MCF 10A (cell line): ENCODE measurements around the gene ATL2. TPM values are rescaled to one million over a fixed set of nuclear protein-coding genes. Genes with fewer than 3 reads are reported as not detected.

ENCODE experiments used
- BruUV-seq: library from RNA; stranded (reverse); fragments of 400-500 nt; replicated peaks from 2 replicates; lab custom pipeline; 2021; lab: Mats Ljungman, UMichigan
- CTCF ChIA-PET: fragments of 300-600 bp; sonication (Branson Sonifier 250); formaldehyde crosslinking; extraction: SDS; loops from one replicate; lab custom pipeline; 2021; ENCODE audit warnings: antibody characterized with exemption, inconsistent platforms; lab: Yijun Ruan, JAX
- POLR2A ChIA-PET: fragments of 300-600, 350-650 bp; sonication (Branson Sonifier 250); formaldehyde crosslinking; extraction: SDS; loops from one replicate; lab custom pipeline; 2020; ENCODE audit warnings: antibody characterized with exemption, inconsistent platforms; lab: Yijun Ruan, JAX
- DNase-seq: peaks from one replicate; pipeline ENCODE4 v3.0.0-alpha.2; 2018; ENCODE audit not compliant: unreplicated experiment
- H3K27ac Mint-ChIP-seq: one replicate; pipeline ENCODE4 v1.8.0; 2022; ENCODE audit warnings: mild to moderate bottlenecking, low read depth, mixed read lengths; ENCODE audit not compliant: unreplicated experiment
- H3K27me3 Mint-ChIP-seq: one replicate; pipeline ENCODE4 v1.8.0; 2022; ENCODE audit warnings: mixed read lengths; ENCODE audit not compliant: insufficient read depth, unreplicated experiment
- H3K36me3 Mint-ChIP-seq: one replicate; pipeline ENCODE4 v1.8.0; 2022; ENCODE audit warnings: mild to moderate bottlenecking, moderate library complexity, mixed read lengths; ENCODE audit not compliant: insufficient read depth, unreplicated experiment
- H3K4me1 Mint-ChIP-seq: one replicate; pipeline ENCODE4 v1.8.0; 2022; ENCODE audit warnings: mixed read lengths; ENCODE audit not compliant: insufficient read depth, unreplicated experiment
- H3K4me3 Mint-ChIP-seq: one replicate; pipeline ENCODE4 v1.8.0; 2022; ENCODE audit warnings: mild to moderate bottlenecking, moderate library complexity, mixed read lengths; ENCODE audit not compliant: unreplicated experiment
- H3K9me3 Mint-ChIP-seq: one replicate; pipeline ENCODE4 v1.8.0; 2022; ENCODE audit warnings: mixed read lengths; ENCODE audit not compliant: unreplicated experiment
- intact Hi-C: fragments of 100-400 bp; cut with micrococcal nuclease; formaldehyde crosslinking; loops from 2 replicates; pipeline ENCODE4 v1.14.1; 2022
- total RNA-seq: library from RNA; stranded (reverse); gene quantifications from 2 replicates; pipeline ENCODE4 v1.2.3, GENCODE V29; 2022
- TF ChIP-seq, protein P1 (sequence below): fragments of 200-600 bp; IDR thresholded peaks from one replicate; pipeline ENCODE4 v1.8.0; 2022; ENCODE audit warnings: antibody characterized with exemption, mild to moderate bottlenecking; ENCODE audit not compliant: unreplicated experiment

The ATL2 gene
- total RNA-seq, 1 experiment from 2014 or later: 54.2 TPM

DNA sequence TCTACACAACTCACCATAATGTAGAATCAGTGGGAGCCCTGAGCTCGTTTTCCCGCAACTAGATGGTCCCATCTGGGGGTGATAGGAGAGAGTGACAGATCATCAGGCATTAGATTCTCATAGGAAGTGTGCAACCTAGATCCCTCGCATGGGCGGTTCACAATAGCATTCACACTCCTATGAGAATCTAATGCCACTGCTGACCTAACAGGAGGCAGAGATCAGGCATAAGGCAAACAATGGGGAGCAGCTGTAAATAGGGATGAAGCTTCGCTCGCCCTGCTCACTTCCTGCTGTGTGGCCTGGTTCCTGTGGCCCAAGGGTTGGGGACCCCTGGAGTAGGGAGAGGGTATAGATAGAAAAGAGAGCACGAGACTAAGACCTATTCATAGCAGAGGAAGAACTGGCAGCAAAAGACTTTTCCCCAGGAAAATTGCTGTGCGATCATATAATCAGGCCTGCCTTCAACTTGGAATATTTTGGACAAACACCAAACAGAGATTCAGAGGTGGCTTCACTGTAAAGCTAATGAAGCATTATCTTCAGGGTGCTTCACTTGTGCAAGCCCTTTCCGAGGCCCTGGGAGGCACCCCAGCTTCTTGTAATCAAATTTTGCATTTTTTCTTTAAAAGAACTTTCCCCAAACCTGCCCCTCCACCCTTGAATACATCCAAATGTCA, 29.0 kb upstream of the ATL2 start:
- DNase-seq: no peak
- BruUV-seq: no TSS peak
- TF ChIP-seq, protein P1, sequence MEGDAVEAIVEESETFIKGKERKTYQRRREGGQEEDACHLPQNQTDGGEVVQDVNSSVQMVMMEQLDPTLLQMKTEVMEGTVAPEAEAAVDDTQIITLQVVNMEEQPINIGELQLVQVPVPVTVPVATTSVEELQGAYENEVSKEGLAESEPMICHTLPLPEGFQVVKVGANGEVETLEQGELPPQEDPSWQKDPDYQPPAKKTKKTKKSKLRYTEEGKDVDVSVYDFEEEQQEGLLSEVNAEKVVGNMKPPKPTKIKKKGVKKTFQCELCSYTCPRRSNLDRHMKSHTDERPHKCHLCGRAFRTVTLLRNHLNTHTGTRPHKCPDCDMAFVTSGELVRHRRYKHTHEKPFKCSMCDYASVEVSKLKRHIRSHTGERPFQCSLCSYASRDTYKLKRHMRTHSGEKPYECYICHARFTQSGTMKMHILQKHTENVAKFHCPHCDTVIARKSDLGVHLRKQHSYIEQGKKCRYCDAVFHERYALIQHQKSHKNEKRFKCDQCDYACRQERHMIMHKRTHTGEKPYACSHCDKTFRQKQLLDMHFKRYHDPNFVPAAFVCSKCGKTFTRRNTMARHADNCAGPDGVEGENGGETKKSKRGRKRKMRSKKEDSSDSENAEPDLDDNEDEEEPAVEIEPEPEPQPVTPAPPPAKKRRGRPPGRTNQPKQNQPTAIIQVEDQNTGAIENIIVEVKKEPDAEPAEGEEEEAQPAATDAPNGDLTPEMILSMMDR: no peak
- no peaks in the 10 kb centered on the region for H3K36me3 Mint-ChIP-seq
- POLR2A ChIA-PET: interaction anchor here (0.7 to 1.7 kb wide), 6 partner anchors 7 to 41 kb away, joined by 3 to 7 read pairs (median 4); no protein-coding TSS in a partner anchor
- H3K27me3 Mint-ChIP-seq: no peaks in the 10 kb centered on the region
- H3K4me3 Mint-ChIP-seq: no peak overlapping the region
- CTCF ChIA-PET: interaction anchor here (0.6 to 1.4 kb wide), 5 partner anchors 8 to 40 kb away, joined by 3 to 5 read pairs (median 3); no protein-coding TSS in a partner anchor
- no peak overlapping the region for H3K27ac Mint-ChIP-seq
- intact Hi-C loops: no loop called here
- peaks cover 6% of the 10 kb centered on the region for H3K4me1 Mint-ChIP-seq
- H3K9me3 Mint-ChIP-seq: no peaks in the 10 kb centered on the region

DNA sequence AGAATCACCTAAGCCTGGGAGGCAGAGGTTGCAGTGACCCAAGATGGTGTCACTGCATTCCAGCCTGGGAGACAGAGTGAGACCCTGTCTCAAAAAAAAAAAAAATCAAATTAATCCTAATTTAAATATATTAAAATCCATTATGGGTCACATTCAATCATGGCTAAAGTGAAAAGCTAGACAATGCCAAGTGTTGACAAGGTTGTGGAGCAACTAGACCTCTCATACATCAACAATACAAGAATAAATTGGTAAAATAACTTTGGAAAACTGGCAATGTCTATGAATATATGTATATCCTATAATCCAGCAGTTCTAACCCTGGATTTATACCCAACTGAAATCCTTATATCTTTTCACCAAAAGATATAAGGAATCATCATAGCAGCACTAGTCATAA, 23.4 kb upstream of the ATL2 start:
- Mint-ChIP-seq H3K27me3 (no peaks in the 10 kb centered on the region), H3K27ac (no peak overlapping the region), H3K9me3 (no peaks in the 10 kb centered on the region), H3K4me3 (no peak overlapping the region), H3K4me1 (peaks cover 10% of the 10 kb centered on the region), H3K36me3 (no peaks in the 10 kb centered on the region)
- POLR2A ChIA-PET: interaction anchor here (0.5 to 2.1 kb wide), 4 partner anchors 17 to 46 kb away, joined by 3 to 9 read pairs (median 4); partner anchors contain the start of gene ATL2
- no TSS peak for BruUV-seq
- intact Hi-C loops: no loop called here
- DNase-seq: no peak
- CTCF ChIA-PET: interaction anchor here (0.6 to 1.3 kb wide), 4 partner anchors 10 to 262 kb away, joined by 3 to 4 read pairs (median 4); no protein-coding TSS in a partner anchor
- TF ChIP-seq, protein P1: no peak

DNA sequence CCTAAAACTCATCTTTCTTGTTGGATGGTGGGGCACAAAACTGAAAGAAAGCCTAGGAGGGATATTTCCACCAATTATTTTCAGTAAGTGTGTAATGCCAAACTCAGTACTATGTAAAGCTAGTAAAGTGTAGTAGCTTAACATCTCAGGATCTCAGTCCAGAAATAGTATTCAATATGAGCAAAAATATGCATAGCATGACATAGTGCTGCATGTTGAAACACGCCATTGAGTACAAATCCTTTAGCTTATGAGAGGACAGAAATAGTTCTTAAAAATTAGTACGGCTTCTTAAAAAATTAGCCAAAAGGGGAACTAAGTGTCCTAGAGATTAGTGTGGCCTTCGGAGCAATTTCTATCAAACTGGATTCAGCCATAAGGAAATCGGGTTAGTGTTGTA, 21.7 kb upstream of the ATL2 start:
- ChIA-PET POLR2A (interaction anchor here (0.7 to 2.1 kb wide), 8 partner anchors 8 to 64 kb away, joined by 3 to 20 read pairs (median 4); partner anchors contain the start of gene ATL2), CTCF (interaction anchor here (0.6 to 1.1 kb wide), 3 partner anchors 23 to 203 kb away, joined by 3 to 4 read pairs (median 3); no protein-coding TSS in a partner anchor)
- intact Hi-C loops: no loop called here
- no peaks in the 10 kb centered on the region for H3K9me3 Mint-ChIP-seq
- H3K4me3 Mint-ChIP-seq: no peak overlapping the region
- peaks cover 24% of the 10 kb centered on the region for H3K4me1 Mint-ChIP-seq
- H3K27ac Mint-ChIP-seq: peak overlapping the region; percentile 74
- H3K36me3 Mint-ChIP-seq: no peaks in the 10 kb centered on the region
- H3K27me3 Mint-ChIP-seq: no peaks in the 10 kb centered on the region
- peak; percentile 15 for DNase-seq
- no TSS peak for BruUV-seq
- TF ChIP-seq, protein P1: no peak

DNA sequence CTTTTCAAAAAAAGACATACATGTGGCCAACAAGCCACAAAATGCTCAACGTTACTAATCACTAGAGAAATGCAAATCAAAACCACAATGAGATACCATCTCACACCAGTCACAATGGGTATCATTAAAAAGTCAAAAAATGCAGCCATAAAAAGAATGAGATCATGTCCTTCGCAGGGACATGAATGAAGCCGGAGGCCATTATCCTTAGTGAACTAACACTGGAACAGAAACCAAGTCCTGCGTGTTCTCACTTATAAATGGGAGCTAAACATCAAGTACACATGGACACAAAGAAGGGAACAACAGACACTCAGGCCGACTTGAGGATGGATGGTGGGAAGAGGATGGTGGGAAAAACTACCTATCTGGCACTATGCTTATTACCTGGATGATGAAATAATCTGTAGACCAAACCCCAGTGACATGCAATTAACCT, 17.8 kb upstream of the ATL2 start:
- POLR2A ChIA-PET: interaction anchor here (0.7 to 2.7 kb wide), 9 partner anchors 13 to 583 kb away, joined by 3 to 24 read pairs (median 7); partner anchors contain the start of gene ATL2
- CTCF ChIA-PET: interaction anchor here (0.6 kb wide), 1 partner anchor 23 kb away, joined by 3 read pairs; no protein-coding TSS in a partner anchor
- DNase-seq: peak; percentile 27
- H3K4me3 Mint-ChIP-seq: no peak overlapping the region
- H3K9me3 Mint-ChIP-seq: no peaks in the 10 kb centered on the region
- intact Hi-C loops: no loop called here
- H3K4me1 Mint-ChIP-seq: peaks cover 24% of the 10 kb centered on the region
- BruUV-seq: no TSS peak
- H3K36me3 Mint-ChIP-seq: no peaks in the 10 kb centered on the region
- H3K27ac Mint-ChIP-seq: no peak overlapping the region
- TF ChIP-seq, protein P1: no peak
- no peaks in the 10 kb centered on the region for H3K27me3 Mint-ChIP-seq
